ENCODE measurements around the gene MSX2.

MSX2 gene

DNA sequence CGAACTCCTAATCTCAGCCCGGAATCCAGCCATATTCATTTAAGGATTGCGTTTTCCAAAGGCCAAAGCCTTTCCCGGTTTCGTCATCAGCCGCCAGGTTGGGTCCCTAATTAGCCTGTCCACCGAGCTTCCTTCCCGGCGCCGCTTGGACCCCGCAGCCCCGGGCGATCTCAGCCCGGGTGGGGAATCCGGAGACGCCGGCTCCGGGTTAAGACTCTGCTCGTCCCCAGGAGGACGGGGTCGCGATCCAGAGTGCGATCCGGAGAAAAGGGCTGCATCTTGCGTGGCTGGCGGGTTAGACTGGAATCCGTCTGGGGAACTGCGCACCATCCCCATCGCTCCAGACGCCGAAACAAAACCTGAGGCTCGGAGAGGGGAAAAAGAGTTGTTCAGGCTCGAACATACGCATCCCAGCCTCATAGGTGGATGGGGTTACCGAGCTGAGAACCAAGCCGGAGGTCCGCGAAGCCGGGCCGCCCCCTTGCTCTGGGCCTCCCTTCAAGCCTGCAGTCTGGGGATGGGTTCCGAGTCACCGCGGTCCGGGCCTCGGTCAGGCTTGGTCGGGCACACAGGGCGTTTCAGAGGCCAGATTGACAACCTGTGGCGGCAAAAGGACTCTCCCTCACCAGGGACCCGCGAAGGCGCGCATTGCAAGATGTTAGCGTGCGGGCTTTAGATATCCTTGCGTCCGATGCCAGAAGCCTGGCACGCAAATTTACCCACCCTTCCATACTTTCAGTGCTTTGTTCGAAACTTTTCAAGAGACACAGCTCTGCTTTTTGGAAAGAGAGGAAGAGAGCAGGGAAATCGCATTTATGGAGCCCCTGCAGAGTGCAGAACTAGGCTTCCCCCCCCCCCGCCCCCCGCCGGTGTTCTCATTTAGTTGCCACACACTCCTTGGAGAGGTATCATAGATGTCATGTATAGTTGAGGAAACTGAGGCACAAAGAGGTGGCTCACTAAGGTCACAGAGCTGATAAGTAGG is 7.9 kb downstream of the MSX2 start:
- no peaks in the 10 kb centered on the region for H3K9me3 Mint-ChIP-seq
- ATAC-seq (replicated peaks; ENCODE audit: extremely low read depth, poor library complexity, severe bottlenecking): no peak
- no peak overlapping the region for H3K27ac Mint-ChIP-seq (ENCODE audit: low read depth)
- H3K4me3 Mint-ChIP-seq: no peak overlapping the region
- H3K4me1 Mint-ChIP-seq: no peaks in the 10 kb centered on the region
- no peaks in the 10 kb centered on the region for H3K36me3 Mint-ChIP-seq (ENCODE audit: insufficient read depth)
- no peak for DNase-seq (ENCODE audit: low spot score in 2 of 2)
- H3K27me3 Mint-ChIP-seq: peaks cover 90% of the 10 kb centered on the region

DNA sequence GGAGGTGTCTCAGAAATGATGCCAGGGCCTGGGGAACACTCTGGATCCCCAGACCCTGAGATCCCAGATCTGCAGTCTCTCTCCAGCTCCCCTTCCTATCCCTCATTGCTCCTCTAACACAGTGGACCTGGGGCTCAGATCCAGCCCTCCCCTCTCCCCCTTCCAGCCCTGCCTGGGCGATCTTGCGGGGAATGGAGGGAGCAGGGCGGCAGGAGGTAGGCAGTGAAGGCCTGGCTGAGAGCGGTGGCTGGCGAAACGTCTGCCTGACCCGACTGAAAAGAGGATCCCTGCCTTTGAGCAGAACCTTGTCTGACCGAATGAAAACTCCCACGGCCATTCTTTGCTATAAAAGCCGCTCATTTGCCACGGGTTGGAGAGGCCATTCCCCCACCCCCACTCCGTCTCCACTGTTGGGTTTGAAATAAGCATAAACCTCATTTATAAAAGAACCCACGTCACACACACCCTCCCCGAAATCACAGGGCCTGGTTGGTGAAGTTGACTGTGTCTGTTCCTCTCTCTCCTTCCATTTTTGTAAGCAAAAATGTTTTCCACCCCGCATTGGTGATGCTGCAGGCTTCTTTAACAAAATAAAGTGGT is 8.8 kb downstream of the MSX2 start:
- no peak overlapping the region for H3K4me3 Mint-ChIP-seq
- H3K36me3 Mint-ChIP-seq (ENCODE audit: insufficient read depth): no peaks in the 10 kb centered on the region
- H3K9me3 Mint-ChIP-seq: no peaks in the 10 kb centered on the region

DNA sequence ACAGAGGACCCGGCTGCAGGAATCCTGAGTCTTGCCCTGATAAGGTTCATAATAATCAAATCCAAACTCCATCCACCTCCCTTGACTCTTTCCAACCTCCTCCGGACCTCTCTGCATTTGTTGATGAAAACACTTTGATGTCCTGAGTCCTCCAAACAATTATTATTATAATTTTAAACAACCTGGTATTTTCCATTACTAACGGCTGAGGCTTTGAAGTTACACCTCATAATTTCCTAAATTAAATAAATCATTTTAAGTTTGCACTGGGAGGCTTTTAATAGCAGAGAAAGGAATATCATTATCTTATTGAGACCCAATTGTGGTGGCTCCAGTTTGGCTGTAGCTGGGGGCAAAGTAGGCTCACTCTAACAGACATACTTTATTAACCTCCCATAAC is 9.5 kb downstream of the MSX2 start:
- peaks cover 76% of the 10 kb centered on the region for H3K27me3 Mint-ChIP-seq

More for the DNA sequence above, 8.8 kb downstream of the MSX2 start:
- DNase-seq (ENCODE audit: low spot score in 2 of 2): no peak
- H3K27ac Mint-ChIP-seq (ENCODE audit: low read depth): no peak overlapping the region
- H3K4me1 Mint-ChIP-seq: no peaks in the 10 kb centered on the region
- ATAC-seq (replicated peaks; ENCODE audit: extremely low read depth, poor library complexity, severe bottlenecking): no peak
- peaks cover 82% of the 10 kb centered on the region for H3K27me3 Mint-ChIP-seq

DNA sequence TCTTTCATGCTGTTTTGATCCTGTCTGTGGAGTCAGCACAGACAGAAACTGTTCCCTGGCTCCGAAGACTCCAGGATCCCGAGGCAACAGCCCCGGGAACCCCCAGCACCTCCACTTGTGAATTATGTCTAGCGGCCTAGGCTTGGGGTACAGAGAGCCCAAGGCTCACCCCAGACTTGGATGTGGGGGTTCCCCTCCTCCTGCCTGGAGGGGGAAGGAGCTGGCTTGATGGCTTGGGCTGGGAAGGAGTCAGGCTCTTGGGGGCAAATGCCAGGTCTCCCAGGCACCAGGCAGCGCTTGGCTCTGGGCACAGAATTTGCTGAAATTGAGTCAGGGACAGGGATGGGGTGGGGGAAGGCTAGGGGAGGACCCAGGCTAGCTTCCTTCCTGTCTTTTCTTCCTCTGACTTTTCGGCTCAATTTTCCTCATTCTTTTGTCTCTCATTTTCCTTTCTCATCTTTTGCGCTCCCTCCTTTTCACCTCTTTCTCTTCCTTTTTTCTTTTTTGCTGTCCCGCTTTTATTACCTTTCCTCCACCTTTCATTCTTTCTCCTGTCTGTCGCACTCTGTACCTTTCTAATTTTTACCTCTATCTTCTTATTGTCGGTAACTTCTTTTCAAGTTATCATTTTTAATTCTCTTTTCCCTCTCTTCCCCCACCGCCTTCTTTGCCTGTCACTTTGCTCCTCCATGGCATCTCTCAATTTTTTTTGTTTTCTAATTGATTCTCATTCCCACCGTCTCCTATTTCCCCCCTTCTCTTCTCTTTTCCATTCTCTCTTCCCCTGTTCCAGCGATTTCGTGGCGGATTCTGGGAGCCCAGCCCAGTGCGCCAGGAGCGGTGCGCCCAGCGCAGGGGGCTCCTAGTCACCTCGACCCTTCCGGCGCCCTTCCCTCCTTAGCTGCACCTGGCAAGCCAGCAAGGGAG is 10.5 kb downstream of the MSX2 start:
- Mint-ChIP-seq H3K4me1 (no peaks in the 10 kb centered on the region), H3K27ac (ENCODE audit: low read depth) (no peak overlapping the region), H3K36me3 (ENCODE audit: insufficient read depth) (no peaks in the 10 kb centered on the region), H3K4me3 (no peak overlapping the region), H3K9me3 (no peaks in the 10 kb centered on the region), H3K27me3 (peaks cover 66% of the 10 kb centered on the region)
- no peak for ATAC-seq (replicated peaks; ENCODE audit: extremely low read depth, poor library complexity, severe bottlenecking)
- no peak for DNase-seq (ENCODE audit: low spot score in 2 of 2)

More for the DNA sequence above, 9.5 kb downstream of the MSX2 start:
- Mint-ChIP-seq H3K4me3 (no peak overlapping the region), H3K36me3 (ENCODE audit: insufficient read depth) (no peaks in the 10 kb centered on the region), H3K27ac (ENCODE audit: low read depth) (no peak overlapping the region), H3K4me1 (no peaks in the 10 kb centered on the region), H3K9me3 (no peaks in the 10 kb centered on the region)
- DNase-seq (ENCODE audit: low spot score in 2 of 2) (no peak), ATAC-seq (replicated peaks; ENCODE audit: extremely low read depth, poor library complexity, severe bottlenecking) (no peak)

DNA sequence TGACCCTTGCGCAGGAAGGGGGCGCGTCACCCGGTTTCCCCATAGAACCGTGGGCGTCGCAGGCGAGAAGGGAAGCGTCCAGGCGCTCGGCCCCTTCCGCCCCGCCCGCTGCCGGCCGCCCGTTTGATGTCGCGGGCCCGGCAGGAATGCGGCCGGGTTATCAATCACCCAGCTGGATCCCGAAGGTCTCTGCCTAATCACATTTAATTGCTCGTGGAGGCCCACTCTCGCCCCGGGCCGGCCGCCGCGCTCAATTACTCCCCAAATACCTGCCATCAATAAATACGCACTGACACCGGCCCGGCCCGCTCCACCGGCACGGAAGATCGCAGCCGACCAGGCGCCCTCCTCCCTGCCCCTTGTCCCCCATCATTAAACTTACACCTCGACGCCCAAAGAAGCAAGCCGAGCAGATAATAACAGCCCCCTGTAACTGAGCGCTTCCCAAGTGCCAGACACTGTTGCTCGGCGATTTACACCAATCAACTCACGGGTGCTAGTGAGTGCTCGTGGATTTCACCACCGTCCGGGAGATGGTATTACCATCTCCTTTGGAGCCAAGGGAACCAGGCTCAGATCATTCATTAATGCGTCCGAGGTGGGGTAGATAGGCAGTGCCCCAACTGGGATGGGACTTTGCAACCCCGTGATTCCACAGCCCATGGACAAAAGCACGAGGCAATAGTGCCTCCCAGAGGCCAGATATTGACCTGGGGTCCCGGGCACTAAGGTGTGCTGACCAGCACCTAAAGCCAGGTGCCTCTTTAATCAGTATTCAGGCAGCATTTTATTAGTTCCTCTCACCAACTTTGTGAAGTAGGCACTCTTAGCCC is 11.3 kb downstream of the MSX2 start:
- DNase-seq (ENCODE audit: low spot score in 2 of 2) (no peak), ATAC-seq (replicated peaks; ENCODE audit: extremely low read depth, poor library complexity, severe bottlenecking) (no peak)
- H3K36me3 Mint-ChIP-seq (ENCODE audit: insufficient read depth): no peaks in the 10 kb centered on the region
- H3K4me1 Mint-ChIP-seq: no peaks in the 10 kb centered on the region
- no peak overlapping the region for H3K4me3 Mint-ChIP-seq
- no peak overlapping the region for H3K27ac Mint-ChIP-seq (ENCODE audit: low read depth)
- H3K9me3 Mint-ChIP-seq: no peaks in the 10 kb centered on the region
- H3K27me3 Mint-ChIP-seq: peaks cover 61% of the 10 kb centered on the region

DNA sequence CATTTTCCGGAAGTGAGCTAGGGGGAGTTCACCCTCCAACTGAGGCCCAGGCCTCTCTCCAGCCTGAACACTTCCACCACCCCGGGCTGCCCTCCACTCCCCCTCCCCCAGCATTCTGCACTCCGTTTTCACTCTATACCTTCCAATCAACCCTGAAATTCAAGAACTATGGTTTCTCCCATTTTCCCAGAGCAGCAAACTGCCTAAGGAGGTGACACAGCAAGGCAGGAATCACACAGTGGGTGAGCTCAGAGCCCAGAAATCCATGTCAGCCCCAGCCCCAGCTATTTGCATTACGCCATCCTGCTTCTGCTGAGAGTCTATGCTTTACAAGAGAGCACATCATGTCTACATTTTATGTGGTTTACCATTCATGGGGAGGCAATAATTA is 11.9 kb downstream of the MSX2 start:
- no peak for ATAC-seq (replicated peaks; ENCODE audit: extremely low read depth, poor library complexity, severe bottlenecking)
- H3K27me3 Mint-ChIP-seq: peaks cover 55% of the 10 kb centered on the region
- DNase-seq (ENCODE audit: low spot score in 2 of 2): no peak
- no peaks in the 10 kb centered on the region for H3K36me3 Mint-ChIP-seq (ENCODE audit: insufficient read depth)
- H3K9me3 Mint-ChIP-seq: no peaks in the 10 kb centered on the region
- H3K27ac Mint-ChIP-seq (ENCODE audit: low read depth): no peak overlapping the region
- no peaks in the 10 kb centered on the region for H3K4me1 Mint-ChIP-seq
- no peak overlapping the region for H3K4me3 Mint-ChIP-seq

DNA sequence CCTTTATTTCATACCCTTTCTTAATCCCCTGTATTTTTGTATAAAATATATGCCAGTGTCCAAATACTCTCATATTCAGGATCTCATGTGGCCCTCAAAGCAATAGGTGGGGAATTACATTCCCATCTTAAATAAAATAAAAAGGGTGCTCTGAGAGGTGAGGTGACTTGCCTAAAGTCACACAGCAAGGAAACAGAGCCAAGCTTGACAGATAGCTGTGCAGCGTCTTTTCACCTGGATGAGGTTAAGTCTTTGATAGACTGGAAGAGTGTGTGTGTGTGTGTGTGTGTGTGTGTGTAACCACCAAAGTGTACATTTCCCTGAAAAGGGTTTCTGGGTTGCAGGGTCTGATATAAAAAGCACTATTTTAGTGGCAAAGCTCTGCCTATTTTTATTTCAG is 12.4 kb downstream of the MSX2 start:
- no peak for ATAC-seq (replicated peaks; ENCODE audit: extremely low read depth, poor library complexity, severe bottlenecking)
- Mint-ChIP-seq H3K4me1 (no peaks in the 10 kb centered on the region), H3K9me3 (no peaks in the 10 kb centered on the region), H3K36me3 (ENCODE audit: insufficient read depth) (no peaks in the 10 kb centered on the region), H3K27ac (ENCODE audit: low read depth) (no peak overlapping the region), H3K27me3 (peaks cover 51% of the 10 kb centered on the region), H3K4me3 (no peak overlapping the region)
- no peak for DNase-seq (ENCODE audit: low spot score in 2 of 2)

DNA sequence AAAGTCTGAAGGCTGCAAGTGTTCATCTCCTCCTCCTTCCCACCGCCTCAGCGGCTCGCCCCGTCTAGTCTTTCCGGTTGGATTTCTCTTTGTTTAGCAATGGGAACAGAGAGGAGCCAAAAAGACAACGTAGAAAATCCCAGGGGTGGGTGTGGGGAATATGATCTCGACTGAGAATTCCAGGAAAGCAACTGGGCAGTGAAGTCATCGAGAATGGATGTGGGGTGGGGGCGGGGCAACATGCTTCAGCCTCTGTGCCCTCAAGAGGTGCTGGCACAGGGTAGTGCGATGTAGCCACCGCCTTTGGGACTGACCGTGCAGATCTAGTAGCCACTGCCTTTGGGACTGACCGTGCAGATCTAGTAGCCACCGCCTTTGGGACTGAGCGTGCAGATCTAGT is 12.9 kb downstream of the MSX2 start:
- no peaks in the 10 kb centered on the region for H3K4me1 Mint-ChIP-seq
- no peaks in the 10 kb centered on the region for H3K36me3 Mint-ChIP-seq (ENCODE audit: insufficient read depth)
- DNase-seq (ENCODE audit: low spot score in 2 of 2) (no peak), ATAC-seq (replicated peaks; ENCODE audit: extremely low read depth, poor library complexity, severe bottlenecking) (no peak)
- no peak overlapping the region for H3K4me3 Mint-ChIP-seq
- H3K27me3 Mint-ChIP-seq: peaks cover 50% of the 10 kb centered on the region
- H3K27ac Mint-ChIP-seq (ENCODE audit: low read depth): no peak overlapping the region
- no peaks in the 10 kb centered on the region for H3K9me3 Mint-ChIP-seq

DNA sequence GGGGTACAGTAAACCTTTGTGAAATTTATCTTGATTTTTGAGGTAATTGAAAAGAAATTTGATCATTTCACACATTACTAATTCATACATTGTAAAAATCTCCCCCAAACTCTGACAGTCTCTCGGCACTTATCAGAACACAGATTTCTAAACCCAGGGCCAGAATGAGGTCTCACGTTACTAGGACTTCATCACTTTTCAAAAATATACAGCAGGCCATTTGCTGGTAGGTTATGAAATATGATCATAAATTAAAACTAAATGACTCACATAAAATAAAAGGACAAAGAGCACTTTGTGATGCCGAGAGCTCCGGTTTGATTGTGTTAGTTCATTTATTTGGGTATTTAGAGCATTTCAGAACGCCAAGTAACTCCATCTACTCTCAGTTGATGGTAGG is 17.0 kb downstream of the MSX2 start:
- ATAC-seq (replicated peaks; ENCODE audit: extremely low read depth, poor library complexity, severe bottlenecking) (no peak), DNase-seq (ENCODE audit: low spot score in 2 of 2) (no peak)
- peaks cover 5% of the 10 kb centered on the region for H3K9me3 Mint-ChIP-seq
- H3K27me3 Mint-ChIP-seq: peaks cover 10% of the 10 kb centered on the region
- H3K36me3 Mint-ChIP-seq (ENCODE audit: insufficient read depth): no peaks in the 10 kb centered on the region
- no peaks in the 10 kb centered on the region for H3K4me1 Mint-ChIP-seq
- H3K4me3 Mint-ChIP-seq: no peak overlapping the region
- no peak overlapping the region for H3K27ac Mint-ChIP-seq (ENCODE audit: low read depth)

DNA sequence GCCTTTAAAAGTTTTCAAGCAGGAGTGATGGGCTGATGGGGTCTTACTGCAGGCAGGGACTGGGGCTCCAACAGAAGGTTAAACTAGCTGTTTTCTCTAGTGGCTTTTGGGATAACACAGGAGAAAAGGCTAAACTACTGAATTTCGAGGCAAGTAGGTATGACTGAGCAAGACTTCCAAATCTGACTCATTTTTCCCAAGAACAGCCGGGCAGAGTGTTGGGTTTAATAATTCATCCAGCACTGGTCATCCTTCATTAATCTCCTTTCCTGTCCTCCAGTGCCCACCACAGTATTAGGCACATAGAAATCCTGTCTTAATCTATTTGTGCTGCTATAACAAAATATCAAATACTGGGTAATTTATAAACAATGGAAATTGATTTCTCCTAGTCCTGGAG is 20.5 kb downstream of the MSX2 start:
- H3K27me3 Mint-ChIP-seq: peaks cover 28% of the 10 kb centered on the region
- H3K36me3 Mint-ChIP-seq (ENCODE audit: insufficient read depth): no peaks in the 10 kb centered on the region
- H3K27ac Mint-ChIP-seq (ENCODE audit: low read depth): no peak overlapping the region
- no peaks in the 10 kb centered on the region for H3K4me1 Mint-ChIP-seq
- ATAC-seq (replicated peaks; ENCODE audit: extremely low read depth, poor library complexity, severe bottlenecking) (no peak), DNase-seq (ENCODE audit: low spot score in 2 of 2) (no peak)
- no peak overlapping the region for H3K4me3 Mint-ChIP-seq
- H3K9me3 Mint-ChIP-seq: peaks cover 5% of the 10 kb centered on the region

DNA sequence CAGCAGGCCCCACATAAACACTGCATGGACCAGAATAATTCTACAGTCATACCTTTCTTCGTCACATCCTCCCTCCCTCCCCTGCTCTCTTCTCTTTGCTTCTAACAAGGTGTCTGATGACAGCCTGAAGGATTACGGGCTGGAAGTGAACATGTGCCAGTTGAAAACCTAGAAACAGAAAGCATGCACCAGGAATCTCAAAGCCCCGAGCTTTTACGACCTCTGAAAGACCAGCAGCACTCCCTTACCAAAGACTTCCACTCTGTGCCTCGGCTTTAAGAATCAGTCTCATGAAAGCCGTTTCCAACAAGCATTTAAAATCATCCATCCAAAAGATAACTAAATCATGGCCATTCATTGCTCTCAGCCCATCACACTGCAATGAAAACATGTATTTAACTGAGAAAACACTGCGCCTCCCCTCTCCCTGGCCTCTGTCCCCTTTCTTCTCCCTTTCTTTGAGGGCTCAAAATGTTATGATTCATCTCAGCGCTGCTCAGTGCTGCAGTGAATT is 21.3 kb downstream of the MSX2 start:
- Mint-ChIP-seq H3K36me3 (ENCODE audit: insufficient read depth) (no peaks in the 10 kb centered on the region), H3K4me1 (no peaks in the 10 kb centered on the region), H3K9me3 (peaks cover 5% of the 10 kb centered on the region), H3K27me3 (peaks cover 33% of the 10 kb centered on the region), H3K4me3 (no peak overlapping the region), H3K27ac (ENCODE audit: low read depth) (no peak overlapping the region)
- ATAC-seq (replicated peaks; ENCODE audit: extremely low read depth, poor library complexity, severe bottlenecking): no peak
- no peak for DNase-seq (ENCODE audit: low spot score in 2 of 2)

DNA sequence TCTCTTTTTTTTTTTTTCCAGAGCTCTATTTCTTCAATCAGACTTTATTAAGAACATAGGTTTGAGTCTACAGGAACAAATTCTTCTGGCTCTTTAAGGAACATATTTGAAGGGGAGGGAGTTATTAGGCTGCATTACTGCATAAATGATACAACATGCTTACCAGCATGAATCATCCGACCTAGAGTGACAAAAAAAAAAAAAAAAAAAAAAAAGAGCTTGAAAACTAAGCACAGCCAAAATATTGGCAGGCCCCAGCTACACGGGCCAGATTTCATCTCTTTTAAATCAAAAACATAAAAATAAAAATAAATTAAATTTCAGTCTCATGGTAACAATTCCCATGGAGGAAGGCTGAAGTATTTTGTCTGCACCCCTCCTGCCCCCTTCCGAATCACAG is 26.3 kb downstream of the MSX2 start:
- Mint-ChIP-seq H3K27me3 (peaks cover 50% of the 10 kb centered on the region), H3K4me3 (no peak overlapping the region), H3K4me1 (no peaks in the 10 kb centered on the region), H3K36me3 (ENCODE audit: insufficient read depth) (no peaks in the 10 kb centered on the region), H3K9me3 (no peaks in the 10 kb centered on the region), H3K27ac (ENCODE audit: low read depth) (no peak overlapping the region)
- no peak for DNase-seq (ENCODE audit: low spot score in 2 of 2)
- no peak for ATAC-seq (replicated peaks; ENCODE audit: extremely low read depth, poor library complexity, severe bottlenecking)

Data from central memory CD8-positive, alpha-beta T cell (primary cell).